Measurements from ENCODE around the gene NSUN7. TPM values are rescaled to one million over a fixed set of nuclear protein-coding genes. Genes with fewer than 3 reads are reported as not detected.

The NSUN7 gene
- total RNA-seq, 1 donor from 2014 or later, result 5.0 TPM

- TF ChIP-seq, protein P1, sequence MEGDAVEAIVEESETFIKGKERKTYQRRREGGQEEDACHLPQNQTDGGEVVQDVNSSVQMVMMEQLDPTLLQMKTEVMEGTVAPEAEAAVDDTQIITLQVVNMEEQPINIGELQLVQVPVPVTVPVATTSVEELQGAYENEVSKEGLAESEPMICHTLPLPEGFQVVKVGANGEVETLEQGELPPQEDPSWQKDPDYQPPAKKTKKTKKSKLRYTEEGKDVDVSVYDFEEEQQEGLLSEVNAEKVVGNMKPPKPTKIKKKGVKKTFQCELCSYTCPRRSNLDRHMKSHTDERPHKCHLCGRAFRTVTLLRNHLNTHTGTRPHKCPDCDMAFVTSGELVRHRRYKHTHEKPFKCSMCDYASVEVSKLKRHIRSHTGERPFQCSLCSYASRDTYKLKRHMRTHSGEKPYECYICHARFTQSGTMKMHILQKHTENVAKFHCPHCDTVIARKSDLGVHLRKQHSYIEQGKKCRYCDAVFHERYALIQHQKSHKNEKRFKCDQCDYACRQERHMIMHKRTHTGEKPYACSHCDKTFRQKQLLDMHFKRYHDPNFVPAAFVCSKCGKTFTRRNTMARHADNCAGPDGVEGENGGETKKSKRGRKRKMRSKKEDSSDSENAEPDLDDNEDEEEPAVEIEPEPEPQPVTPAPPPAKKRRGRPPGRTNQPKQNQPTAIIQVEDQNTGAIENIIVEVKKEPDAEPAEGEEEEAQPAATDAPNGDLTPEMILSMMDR (IDR thresholded peaks at IDR 0.05), result no peak
- no peaks in the 10 kb centered on the region for H3K27me3 ChIP-seq
- H3K36me3 ChIP-seq, result peaks cover 10 to 20% of the 10 kb centered on the region in 2 donors
- H3K4me3 ChIP-seq, result no peak overlapping the region
- H3K4me1 ChIP-seq, result peaks cover 0 to 13% of the 10 kb centered on the region in 2 donors
- no peaks in the 10 kb centered on the region for H3K9me3 ChIP-seq
- peak overlapping the region; percentile 27 to 40 for H3K27ac ChIP-seq
- intact Hi-C loops (cut with DNase I), result no loop called here
- peak in 1 of 2 donors; percentile 56 for DNase-seq (ENCODE audit: low spot score in 2 of 2)
These were observed 87.5 kb downstream of the NSUN7 start for GRCh38 chr4:40837094-40837870.

GRCh38 chr4:40838742-40839141 is 89.0 kb downstream of the NSUN7 start:
- no peaks in the 10 kb centered on the region for H3K27me3 ChIP-seq
- no peak overlapping the region for H3K27ac ChIP-seq
- no peaks in the 10 kb centered on the region for H3K9me3 ChIP-seq
- intact Hi-C loops (cut with DNase I), result no loop called here
- peaks cover 0 to 15% of the 10 kb centered on the region in 2 donors for H3K4me1 ChIP-seq
- H3K4me3 ChIP-seq, result no peak overlapping the region
- DNase-seq (ENCODE audit: low spot score in 2 of 2), result no peak
- TF ChIP-seq, protein P1 (IDR thresholded peaks at IDR 0.05), result no peak
- H3K36me3 ChIP-seq, result peaks cover 10 to 18% of the 10 kb centered on the region in 2 donors

- H3K36me3 ChIP-seq, result peaks cover 0 to 7% of the 10 kb centered on the region in 2 donors
- no peaks in the 10 kb centered on the region for H3K9me3 ChIP-seq
- no peak overlapping the region for H3K27ac ChIP-seq
- TF ChIP-seq, protein P1 (IDR thresholded peaks at IDR 0.05), result no peak
- no peak overlapping the region for H3K4me3 ChIP-seq
- DNase-seq (ENCODE audit: low spot score in 2 of 2), result no peak
- intact Hi-C loops (cut with DNase I), result loop anchor here (10.0 kb wide), 1 partner anchor 1554 kb away; the partner anchor contains the start of gene SHISA3
- H3K27me3 ChIP-seq, result no peaks in the 10 kb centered on the region
- H3K4me1 ChIP-seq, result peaks cover 0 to 25% of the 10 kb centered on the region in 2 donors
These were observed 90.7 kb downstream of the NSUN7 start for GRCh38 chr4:40840255-40840984.

DNA sequence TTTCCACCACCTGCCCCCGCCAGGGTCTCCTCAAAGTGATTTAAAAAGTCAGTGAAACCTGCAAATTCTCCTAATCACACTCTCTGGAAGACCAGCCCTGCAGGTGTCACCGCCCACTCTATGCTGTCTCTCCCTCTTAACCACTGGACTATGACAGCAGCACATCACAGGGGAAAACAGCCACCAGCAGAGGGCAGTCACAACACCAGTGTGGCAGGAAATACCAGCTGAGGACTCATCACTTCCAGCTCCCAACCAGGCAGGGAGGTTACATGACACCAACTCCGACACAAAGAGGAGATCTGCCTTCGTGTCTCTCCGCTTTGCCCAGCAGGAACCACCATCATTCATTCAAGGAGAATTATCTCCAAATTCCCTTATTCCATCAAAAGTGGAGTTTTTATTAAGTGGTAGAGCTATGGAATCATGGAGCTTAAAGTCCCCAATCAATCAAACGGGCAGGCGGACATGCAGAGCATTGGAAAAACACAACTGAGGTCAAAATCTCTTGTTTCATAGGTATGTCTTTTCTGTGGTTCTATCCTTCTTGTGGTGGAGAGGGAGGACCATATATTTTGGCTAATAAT is 91.3 kb downstream of the NSUN7 start:
- H3K4me3 ChIP-seq, result no peak overlapping the region
- peaks cover 0 to 28% of the 10 kb centered on the region in 2 donors for H3K4me1 ChIP-seq
- no peaks in the 10 kb centered on the region for H3K9me3 ChIP-seq
- DNase-seq (ENCODE audit: low spot score in 2 of 2), result peak; percentile 36 to 91
- H3K27me3 ChIP-seq, result no peaks in the 10 kb centered on the region
- peaks cover 0 to under 1% of the 10 kb centered on the region in 2 donors for H3K36me3 ChIP-seq
- TF ChIP-seq, protein P1 (IDR thresholded peaks at IDR 0.05), result peak; percentile 42 to 69 (median 55)
- intact Hi-C loops (cut with DNase I), result loop anchor here (1.0 to 10.0 kb wide), 2 partner anchors 56 to 1554 kb away; partner anchors contain the start of gene SHISA3
- no peak overlapping the region for H3K27ac ChIP-seq

DNA sequence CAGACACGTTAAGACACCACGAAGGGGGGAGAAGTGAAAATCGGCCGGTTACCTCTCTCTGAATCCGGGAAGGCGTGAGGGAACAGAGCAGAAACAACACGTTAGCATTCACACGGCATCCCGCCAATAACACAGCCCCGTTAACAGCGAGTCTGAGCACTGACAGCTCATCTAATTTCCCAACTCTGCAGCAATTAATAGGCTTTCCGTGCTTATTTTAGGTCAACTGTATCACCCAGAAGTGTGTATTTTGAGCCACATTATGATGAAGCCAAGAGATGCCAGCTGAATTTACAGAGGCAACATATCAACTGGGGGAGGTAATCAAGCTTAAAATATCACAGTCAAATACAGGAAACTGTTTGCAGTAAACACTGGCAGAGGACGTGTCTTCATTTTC is 92.6 kb downstream of the NSUN7 start:
- Histone ChIP-seq H3K4me1 (peaks cover 0 to 25% of the 10 kb centered on the region in 2 donors), H3K27ac (no peak overlapping the region), H3K36me3 (no peaks in the 10 kb centered on the region), H3K4me3 (no peak overlapping the region), H3K9me3 (no peaks in the 10 kb centered on the region), H3K27me3 (no peaks in the 10 kb centered on the region)
- TF ChIP-seq, protein P1 (IDR thresholded peaks at IDR 0.05), result no peak
- DNase-seq (ENCODE audit: low spot score in 2 of 2), result no peak
- intact Hi-C loops (cut with DNase I), result loop anchor here (10.0 kb wide), 1 partner anchor 1552 kb away; the partner anchor contains the start of gene SHISA3

Data from ascending aorta (tissue), 2 donors.